HepG2 (cell line): ENCODE measurements around the gene CIAPIN1. TPM values are rescaled to one million over a fixed set of nuclear protein-coding genes. Genes with fewer than 3 reads are reported as not detected.

ENCODE experiments used
- PRPF4 ChIP-seq: fragments of 200-400 bp; formaldehyde crosslinking; IDR thresholded peaks from 2 replicates; pipeline ENCODE4 v1.6.1; 2016; ENCODE audit warnings: low read length, low read depth; ENCODE audit not compliant: poor library complexity, severe bottlenecking
- RBM39 ChIP-seq: fragments of 200-400 bp; formaldehyde crosslinking; IDR thresholded peaks from one replicate; pipeline ENCODE4 v1.6.1; 2018; ENCODE audit warnings: antibody characterized with exemption, mild to moderate bottlenecking, low read depth, low read length; ENCODE audit not compliant: poor library complexity, severe bottlenecking
- SMC3 ChIP-seq: IDR thresholded peaks from 2 replicates; pipeline ENCODE4 v1.6.1; 2011; ENCODE audit warnings: low read length, improper control_type of control experiment
- TAF1 ChIP-seq: sonication (generic); formaldehyde crosslinking; IDR thresholded peaks from 2 replicates; pipeline ENCODE4 v1.4.0; 2020; ENCODE audit warnings: missing genetic modification reagents
- TAF15 ChIP-seq: fragments of 200-400 bp; formaldehyde crosslinking; IDR thresholded peaks from one replicate; pipeline ENCODE4 v1.6.1; 2018; ENCODE audit warnings: mild to moderate bottlenecking, low read depth, low read length; ENCODE audit not compliant: poor library complexity, severe bottlenecking
- TOE1 ChIP-seq: sonication (generic); formaldehyde crosslinking; IDR thresholded peaks from 2 replicates; pipeline ENCODE4 v1.4.0; 2020; ENCODE audit warnings: mild to moderate bottlenecking, missing genetic modification reagents
- ZNF280D ChIP-seq: sonication (generic); formaldehyde crosslinking; IDR thresholded peaks from 2 replicates; pipeline ENCODE4 v1.5.1; 2020; ENCODE audit warnings: mild to moderate bottlenecking, missing genetic modification reagents
- ZNF670 ChIP-seq: sonication (generic); formaldehyde crosslinking; IDR thresholded peaks from 2 replicates; pipeline ENCODE4 v1.8.0; 2022; ENCODE audit warnings: mild to moderate bottlenecking, missing genetic modification reagents, borderline replicate concordance
- ZNF7 ChIP-seq: IDR thresholded peaks from 2 replicates; pipeline ENCODE4 v1.6.1; 2016; ENCODE audit warnings: missing biosample characterization, missing genetic modification reagents
- ZUFSP ChIP-seq: sonication (generic); formaldehyde crosslinking; IDR thresholded peaks from 2 replicates; pipeline ENCODE4 v1.9.0; 2021; ENCODE audit warnings: missing genetic modification reagents, mild to moderate bottlenecking, borderline replicate concordance
- polyA plus RNA-seq, 8 experiments: library from polyadenylated mRNA; depleted of rRNA in 3 of 8; stranded (reverse) in 7 of 8; unstranded in 1 of 8; fragments of >200 nt; fragmentation: Illumina TruSeq in 4 of 8; extraction: Trizol in 4 of 8; gene quantifications; 2 replicates each; pipeline versions ENCODE4 v1.2.1 to v1.2.3, GENCODE V29; 2011 to 2016; ENCODE audit warnings: low read depth in 4 of 8, missing spikeins in 1 of 8, mixed read lengths in 1 of 8; ENCODE audit not compliant: insufficient read depth in 1 of 8
- total RNA-seq, 5 experiments: library from RNA; depleted of rRNA; stranded (reverse); fragments of >200 nt; fragmentation: Illumina TruSeq; extraction: Trizol; gene quantifications; 2 replicates each; pipeline ENCODE4 v1.2.3, GENCODE V29; 2016; ENCODE audit warnings: low read depth in 1 of 5
- TF ChIP-seq, protein P1 (sequence below): sonication (generic); formaldehyde crosslinking; conservative IDR thresholded peaks from 2 replicates; pipeline ENCODE4 v1.8.0; 2022; ENCODE audit warnings: missing genetic modification reagents
- TF ChIP-seq, protein P2 (sequence below): sonication (generic); formaldehyde crosslinking; IDR thresholded peaks from 2 replicates; pipeline ENCODE4 v1.4.0; 2020; ENCODE audit warnings: mild to moderate bottlenecking, missing genetic modification reagents
- TF ChIP-seq, protein P3 (sequence below): sonication (generic); formaldehyde crosslinking; IDR thresholded peaks from 2 replicates; pipeline ENCODE4 v1.9.0; 2021; ENCODE audit warnings: missing genetic modification reagents, borderline replicate concordance
- TF ChIP-seq, protein P4 (sequence below): sonication (generic); formaldehyde crosslinking; IDR thresholded peaks from 2 replicates; pipeline ENCODE4 v1.4.0; 2020; ENCODE audit warnings: missing genetic modification reagents, borderline replicate concordance

The CIAPIN1 gene
- total and polyA plus RNA-seq, 2 of the 13 experiments (the other 11 are each of a cell fraction or from before 2014, with no cell fraction given) = 69.3 to 89.7 TPM

DNA sequence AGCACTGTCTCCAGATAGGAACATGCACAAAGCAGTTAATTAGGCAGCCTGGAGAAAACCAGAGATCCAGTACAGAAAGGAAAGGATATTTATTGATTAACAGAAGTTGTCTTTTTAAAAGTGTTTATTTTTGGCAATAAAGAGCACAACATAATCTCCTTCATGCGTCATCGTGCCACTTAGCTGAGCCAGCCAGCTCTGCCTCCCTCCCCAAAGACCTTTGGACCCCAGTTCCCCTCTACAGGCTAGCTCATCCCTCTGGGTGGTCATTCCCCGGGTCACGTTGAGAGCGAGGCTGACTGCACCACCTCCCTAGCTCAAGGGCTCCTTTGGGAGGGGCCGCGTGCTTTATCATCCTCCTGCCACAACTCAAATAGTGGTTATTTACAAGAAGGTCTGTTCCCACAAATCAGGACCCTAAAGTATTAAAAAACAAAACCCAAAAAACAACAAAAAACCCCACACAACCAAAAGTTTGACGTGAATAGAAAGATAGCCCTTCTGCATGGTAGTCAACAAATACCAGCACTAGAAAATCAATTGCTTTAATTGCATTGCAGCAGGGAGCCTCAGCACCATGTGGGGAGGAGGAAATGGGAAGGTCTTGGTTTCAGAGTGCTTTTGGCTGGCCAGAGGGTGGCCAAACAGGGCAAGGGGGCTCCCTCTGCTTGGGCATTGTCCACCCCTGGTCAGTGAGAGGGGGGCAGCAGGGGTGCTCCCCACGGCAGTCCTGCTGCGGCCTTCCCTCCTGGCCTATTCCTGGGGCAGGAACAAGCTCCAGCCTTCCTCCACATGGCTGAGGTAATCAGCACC lies 24.9 kb upstream of the CIAPIN1 start (continued):
- no peak for TF ChIP-seq ZNF280D (CRISPR knock-in tag)
- no peak for TF ChIP-seq ZNF7
- TF ChIP-seq TAF15 = no peak
- TF ChIP-seq PRPF4 = no peak
- TF ChIP-seq, protein P1, sequence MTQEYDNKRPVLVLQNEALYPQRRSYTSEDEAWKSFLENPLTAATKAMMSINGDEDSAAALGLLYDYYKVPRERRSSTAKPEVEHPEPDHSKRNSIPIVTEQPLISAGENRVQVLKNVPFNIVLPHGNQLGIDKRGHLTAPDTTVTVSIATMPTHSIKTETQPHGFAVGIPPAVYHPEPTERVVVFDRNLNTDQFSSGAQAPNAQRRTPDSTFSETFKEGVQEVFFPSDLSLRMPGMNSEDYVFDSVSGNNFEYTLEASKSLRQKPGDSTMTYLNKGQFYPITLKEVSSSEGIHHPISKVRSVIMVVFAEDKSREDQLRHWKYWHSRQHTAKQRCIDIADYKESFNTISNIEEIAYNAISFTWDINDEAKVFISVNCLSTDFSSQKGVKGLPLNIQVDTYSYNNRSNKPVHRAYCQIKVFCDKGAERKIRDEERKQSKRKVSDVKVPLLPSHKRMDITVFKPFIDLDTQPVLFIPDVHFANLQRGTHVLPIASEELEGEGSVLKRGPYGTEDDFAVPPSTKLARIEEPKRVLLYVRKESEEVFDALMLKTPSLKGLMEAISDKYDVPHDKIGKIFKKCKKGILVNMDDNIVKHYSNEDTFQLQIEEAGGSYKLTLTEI (CRISPR knock-in tag) = no peak
- peak; percentile 31; the same call in 1 of the 2 replicates for TF ChIP-seq TAF1 (CRISPR knock-in tag)
- no peak for TF ChIP-seq SMC3
- TF ChIP-seq, protein P2, sequence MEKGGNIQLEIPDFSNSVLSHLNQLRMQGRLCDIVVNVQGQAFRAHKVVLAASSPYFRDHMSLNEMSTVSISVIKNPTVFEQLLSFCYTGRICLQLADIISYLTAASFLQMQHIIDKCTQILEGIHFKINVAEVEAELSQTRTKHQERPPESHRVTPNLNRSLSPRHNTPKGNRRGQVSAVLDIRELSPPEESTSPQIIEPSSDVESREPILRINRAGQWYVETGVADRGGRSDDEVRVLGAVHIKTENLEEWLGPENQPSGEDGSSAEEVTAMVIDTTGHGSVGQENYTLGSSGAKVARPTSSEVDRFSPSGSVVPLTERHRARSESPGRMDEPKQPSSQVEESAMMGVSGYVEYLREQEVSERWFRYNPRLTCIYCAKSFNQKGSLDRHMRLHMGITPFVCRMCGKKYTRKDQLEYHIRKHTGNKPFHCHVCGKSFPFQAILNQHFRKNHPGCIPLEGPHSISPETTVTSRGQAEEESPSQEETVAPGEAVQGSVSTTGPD = no peak
- no peak for TF ChIP-seq ZUFSP (CRISPR knock-in tag)
- no peak for TF ChIP-seq TOE1 (CRISPR knock-in tag)
- no peak for TF ChIP-seq RBM39
- TF ChIP-seq, protein P3, sequence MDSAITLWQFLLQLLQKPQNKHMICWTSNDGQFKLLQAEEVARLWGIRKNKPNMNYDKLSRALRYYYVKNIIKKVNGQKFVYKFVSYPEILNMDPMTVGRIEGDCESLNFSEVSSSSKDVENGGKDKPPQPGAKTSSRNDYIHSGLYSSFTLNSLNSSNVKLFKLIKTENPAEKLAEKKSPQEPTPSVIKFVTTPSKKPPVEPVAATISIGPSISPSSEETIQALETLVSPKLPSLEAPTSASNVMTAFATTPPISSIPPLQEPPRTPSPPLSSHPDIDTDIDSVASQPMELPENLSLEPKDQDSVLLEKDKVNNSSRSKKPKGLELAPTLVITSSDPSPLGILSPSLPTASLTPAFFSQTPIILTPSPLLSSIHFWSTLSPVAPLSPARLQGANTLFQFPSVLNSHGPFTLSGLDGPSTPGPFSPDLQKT (CRISPR knock-in tag) = no peak
- TF ChIP-seq, protein P4, sequence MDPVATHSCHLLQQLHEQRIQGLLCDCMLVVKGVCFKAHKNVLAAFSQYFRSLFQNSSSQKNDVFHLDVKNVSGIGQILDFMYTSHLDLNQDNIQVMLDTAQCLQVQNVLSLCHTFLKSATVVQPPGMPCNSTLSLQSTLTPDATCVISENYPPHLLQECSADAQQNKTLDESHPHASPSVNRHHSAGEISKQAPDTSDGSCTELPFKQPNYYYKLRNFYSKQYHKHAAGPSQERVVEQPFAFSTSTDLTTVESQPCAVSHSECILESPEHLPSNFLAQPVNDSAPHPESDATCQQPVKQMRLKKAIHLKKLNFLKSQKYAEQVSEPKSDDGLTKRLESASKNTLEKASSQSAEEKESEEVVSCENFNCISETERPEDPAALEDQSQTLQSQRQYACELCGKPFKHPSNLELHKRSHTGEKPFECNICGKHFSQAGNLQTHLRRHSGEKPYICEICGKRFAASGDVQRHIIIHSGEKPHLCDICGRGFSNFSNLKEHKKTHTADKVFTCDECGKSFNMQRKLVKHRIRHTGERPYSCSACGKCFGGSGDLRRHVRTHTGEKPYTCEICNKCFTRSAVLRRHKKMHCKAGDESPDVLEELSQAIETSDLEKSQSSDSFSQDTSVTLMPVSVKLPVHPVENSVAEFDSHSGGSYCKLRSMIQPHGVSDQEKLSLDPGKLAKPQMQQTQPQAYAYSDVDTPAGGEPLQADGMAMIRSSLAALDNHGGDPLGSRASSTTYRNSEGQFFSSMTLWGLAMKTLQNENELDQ = no peak
- TF ChIP-seq ZNF670 (CRISPR knock-in tag) = no peak
